NCI-H526 treated with DMSO at 0.1 percent for 48 hours (cell line): ENCODE measurements around the gene BRIX1.
"Not testable (repeated sequence)": the region's sequence is repeated elsewhere in the genome, so short reads cannot be mapped to it uniquely, and the experiment has no call there.

Experiments used
- DNase-seq: peaks from one replicate; lab custom pipeline; 2025; lab: John Stamatoyannopoulos, UW

BRIX1 gene

GRCh38 chr5:34968258-34968657 lies 52.7 kb downstream of the BRIX1 start:
- no peak for DNase-seq

GRCh38 chr5:34970552-34970951 lies 55.0 kb downstream of the BRIX1 start:
- DNase-seq: no peak

- DNase-seq: not testable (repeated sequence)
Measured at GRCh38 chr5:34971655-34972054, 56.1 kb downstream of the BRIX1 start.
